ENCODE measurements around the gene WSCD2. TPM values are rescaled to one million over a fixed set of nuclear protein-coding genes. Genes with fewer than 3 reads are reported as not detected.

WSCD2 gene
- total and polyA plus RNA-seq, 12 donors: 0.01 to 2.8 (median 0.44) TPM; not detected in 3

- TF ChIP-seq CTCF (IDR thresholded peaks at IDR 0.05): no peak
- H3K27me3 ChIP-seq: peaks cover 0 to 9% (median 0%) of the 10 kb centered on the region in 7 donors
- no peak overlapping the region for H3K27ac ChIP-seq
- H3K36me3 ChIP-seq: peaks cover 0 to 11% (median 0%) of the 10 kb centered on the region in 9 donors
- ATAC-seq (no peak), DNase-seq (no peak)
- 31 to 48% methylated on average over 2 of the region's 2 CpGs for WGBS, 2 donors
- intact Hi-C loops (cut with DNase I): no loop called here
- peaks cover 0 to 34% (median 14%) of the 10 kb centered on the region in 9 donors for H3K4me1 ChIP-seq
- H3K4me3 ChIP-seq: no peak overlapping the region
- no peaks in the 10 kb centered on the region for H3K9me3 ChIP-seq
These were observed 155.9 kb downstream of the WSCD2 start for GRCh38 chr12:108285016-108285415.

GRCh38 chr12:108287227-108287626, 158.1 kb downstream of the WSCD2 start:
- DNase-seq: no peak

GRCh38 chr12:108289350-108290161, 160.5 kb downstream of the WSCD2 start:
- Histone ChIP-seq H3K4me1 (peaks cover 0 to 25% (median 11%) of the 10 kb centered on the region in 9 donors), H3K27ac (peak overlapping the region in 9 of 10 donors; percentile 29 to 78 (median 50)), H3K27me3 (peaks cover 0 to 4% (median 0%) of the 10 kb centered on the region in 7 donors), H3K4me3 (no peak overlapping the region), H3K9me3 (no peaks in the 10 kb centered on the region), H3K36me3 (peaks cover 0 to 43% (median 6%) of the 10 kb centered on the region in 9 donors)
- intact Hi-C loops (cut with DNase I): no loop called here
- peak in 1 of 2 donors; percentile 44 for DNase-seq
- TF ChIP-seq CTCF (IDR thresholded peaks at IDR 0.05): no peak
- peak; percentile 56 to 85 (median 72) for ATAC-seq
- 35 to 38% methylated on average over 11 of the region's 11 CpGs for WGBS, 2 donors

More at GRCh38 chr12:108287227-108287626, 158.1 kb downstream of the WSCD2 start:
- H3K36me3 ChIP-seq: peaks cover 0 to 33% (median 4%) of the 10 kb centered on the region in 9 donors
- H3K9me3 ChIP-seq: no peaks in the 10 kb centered on the region
- H3K27me3 ChIP-seq: peaks cover 0 to 4% (median 0%) of the 10 kb centered on the region in 7 donors
- WGBS, 2 donors: 96 to 98% methylated on average over 3 of the region's 3 CpGs
- peaks cover 0 to 37% (median 21%) of the 10 kb centered on the region in 9 donors for H3K4me1 ChIP-seq
- no peak for ATAC-seq
- H3K27ac ChIP-seq: no peak overlapping the region
- no peak overlapping the region for H3K4me3 ChIP-seq
- intact Hi-C loops (cut with DNase I): no loop called here
- TF ChIP-seq CTCF (IDR thresholded peaks at IDR 0.05): no peak

GRCh38 chr12:108295641-108296040, 166.6 kb downstream of the WSCD2 start:
- intact Hi-C loops (cut with DNase I): no loop called here
- Histone ChIP-seq H3K4me1 (peaks cover 0 to 50% (median 13%) of the 10 kb centered on the region in 9 donors), H3K27me3 (peaks cover 0 to 3% (median 0%) of the 10 kb centered on the region in 7 donors), H3K27ac (no peak overlapping the region), H3K36me3 (peaks cover 0 to 29% (median 6%) of the 10 kb centered on the region in 9 donors), H3K4me3 (no peak overlapping the region), H3K9me3 (no peaks in the 10 kb centered on the region)
- TF ChIP-seq CTCF (IDR thresholded peaks at IDR 0.05): no peak
- 39 to 60% methylated on average over 8 of the region's 8 CpGs for WGBS, 2 donors
- no peak for DNase-seq
- peak in 2 of 8 donors; percentile 12 to 15 for ATAC-seq

Measured in heart right ventricle (tissue), 16 donors.